Suprapubic skin (tissue), 4 donors: ENCODE results near the gene PSG1. TPM values are rescaled to one million over a fixed set of nuclear protein-coding genes. Genes with fewer than 3 reads are reported as not detected.
"Not testable (repeated sequence)": the region's sequence is repeated elsewhere in the genome, so short reads cannot be mapped to it uniquely, and the experiment has no call there.

Source experiments
- DNase-seq, 2 donors: peaks; one replicate each; pipeline ENCODE4 v3.0.0-alpha.2; 2019; ENCODE audit warnings: low spot score in 2 of 2
- H3K27ac ChIP-seq: fragments of 200-600 bp; sonication (generic); one replicate; pipeline ENCODE4 v1.5.1; 2019
- H3K27me3 ChIP-seq: fragments of 200-600 bp; sonication (generic); one replicate; pipeline ENCODE4 v1.5.1; 2019
- H3K36me3 ChIP-seq: fragments of 200-600 bp; sonication (generic); one replicate; pipeline ENCODE4 v1.5.1; 2019
- H3K4me1 ChIP-seq: fragments of 200-600 bp; sonication (generic); one replicate; pipeline ENCODE4 v1.5.1; 2019
- H3K4me3 ChIP-seq: fragments of 200-600 bp; sonication (generic); one replicate; pipeline ENCODE4 v1.5.1; 2019; ENCODE audit warnings: mild to moderate bottlenecking
- H3K9me3 ChIP-seq: fragments of 200-600 bp; sonication (generic); one replicate; pipeline ENCODE4 v1.5.1; 2019
- WGBS: methylation state at CpG from one replicate; pipeline ENCODE4 v1.1.5; 2018; 5-methylcytosine and 5-hydroxymethylcytosine counted together
- total RNA-seq, 4 donors: library from RNA; depleted of rRNA; stranded (reverse); fragments of >200 nt; gene quantifications; one replicate each; pipeline ENCODE4 v1.1.0, GENCODE V29; 2016
- TF ChIP-seq, protein P1 (sequence below), 2 donors: fragments of 200-600 bp in 1 of 2; fragments of 450-650 bp in 1 of 2; sonication (generic) in 1 of 2; IDR thresholded peaks; one replicate each; pipeline ENCODE4 v1.5.1; 2016 to 2019; ENCODE audit warnings: antibody characterized with exemption in 2 of 2, mild to moderate bottlenecking in 1 of 2, moderate library complexity in 1 of 2

PSG1 gene
- total RNA-seq, 4 donors from 2014 or later = not detected

DNA sequence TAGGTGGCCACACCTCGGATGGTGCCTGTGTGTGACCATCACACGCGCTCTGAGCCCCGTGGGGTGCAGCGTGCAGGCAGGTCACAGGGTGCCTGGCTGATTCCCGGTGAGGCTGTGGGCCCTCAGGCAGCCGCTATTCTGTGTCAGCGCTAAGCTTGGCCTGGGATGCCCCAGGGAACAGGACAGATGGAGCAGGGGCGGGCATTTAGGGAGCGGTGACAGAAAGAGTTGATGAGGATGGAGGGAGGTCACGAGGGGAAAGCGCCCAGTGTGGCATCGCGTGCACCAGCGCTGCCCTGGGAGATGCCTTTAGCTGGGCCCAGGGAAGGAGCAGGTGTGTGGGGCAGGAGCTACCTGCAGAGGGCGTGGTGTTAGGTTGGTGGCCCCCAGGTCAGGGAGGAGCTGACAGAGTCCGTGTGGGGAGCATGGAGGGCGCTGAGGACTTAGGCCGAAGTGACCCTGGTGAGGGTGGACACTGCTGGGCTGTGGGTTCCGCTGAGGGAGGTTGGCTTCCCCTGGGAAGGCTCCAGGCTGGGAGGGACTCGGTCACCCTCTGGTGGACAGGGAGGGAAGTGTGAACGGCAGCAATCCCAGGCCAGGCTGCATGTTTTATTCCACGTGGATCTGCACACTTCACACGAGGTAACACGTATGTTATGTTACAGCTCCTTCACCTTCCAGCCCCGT lies 39.7 kb upstream of the PSG1 start:
- H3K36me3 ChIP-seq, H3K4me1 ChIP-seq, H3K27me3 ChIP-seq, H3K4me3 ChIP-seq, H3K9me3 ChIP-seq, H3K27ac ChIP-seq: not testable (repeated sequence)
- 67% methylated on average over 21 of the region's 26 CpGs for WGBS
- peak in 1 of 2 donors; percentile 73 for DNase-seq
- TF ChIP-seq, protein P1, sequence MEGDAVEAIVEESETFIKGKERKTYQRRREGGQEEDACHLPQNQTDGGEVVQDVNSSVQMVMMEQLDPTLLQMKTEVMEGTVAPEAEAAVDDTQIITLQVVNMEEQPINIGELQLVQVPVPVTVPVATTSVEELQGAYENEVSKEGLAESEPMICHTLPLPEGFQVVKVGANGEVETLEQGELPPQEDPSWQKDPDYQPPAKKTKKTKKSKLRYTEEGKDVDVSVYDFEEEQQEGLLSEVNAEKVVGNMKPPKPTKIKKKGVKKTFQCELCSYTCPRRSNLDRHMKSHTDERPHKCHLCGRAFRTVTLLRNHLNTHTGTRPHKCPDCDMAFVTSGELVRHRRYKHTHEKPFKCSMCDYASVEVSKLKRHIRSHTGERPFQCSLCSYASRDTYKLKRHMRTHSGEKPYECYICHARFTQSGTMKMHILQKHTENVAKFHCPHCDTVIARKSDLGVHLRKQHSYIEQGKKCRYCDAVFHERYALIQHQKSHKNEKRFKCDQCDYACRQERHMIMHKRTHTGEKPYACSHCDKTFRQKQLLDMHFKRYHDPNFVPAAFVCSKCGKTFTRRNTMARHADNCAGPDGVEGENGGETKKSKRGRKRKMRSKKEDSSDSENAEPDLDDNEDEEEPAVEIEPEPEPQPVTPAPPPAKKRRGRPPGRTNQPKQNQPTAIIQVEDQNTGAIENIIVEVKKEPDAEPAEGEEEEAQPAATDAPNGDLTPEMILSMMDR (IDR thresholded peaks at IDR 0.05) = peak in 1 of 2 donors; percentile 7

DNA sequence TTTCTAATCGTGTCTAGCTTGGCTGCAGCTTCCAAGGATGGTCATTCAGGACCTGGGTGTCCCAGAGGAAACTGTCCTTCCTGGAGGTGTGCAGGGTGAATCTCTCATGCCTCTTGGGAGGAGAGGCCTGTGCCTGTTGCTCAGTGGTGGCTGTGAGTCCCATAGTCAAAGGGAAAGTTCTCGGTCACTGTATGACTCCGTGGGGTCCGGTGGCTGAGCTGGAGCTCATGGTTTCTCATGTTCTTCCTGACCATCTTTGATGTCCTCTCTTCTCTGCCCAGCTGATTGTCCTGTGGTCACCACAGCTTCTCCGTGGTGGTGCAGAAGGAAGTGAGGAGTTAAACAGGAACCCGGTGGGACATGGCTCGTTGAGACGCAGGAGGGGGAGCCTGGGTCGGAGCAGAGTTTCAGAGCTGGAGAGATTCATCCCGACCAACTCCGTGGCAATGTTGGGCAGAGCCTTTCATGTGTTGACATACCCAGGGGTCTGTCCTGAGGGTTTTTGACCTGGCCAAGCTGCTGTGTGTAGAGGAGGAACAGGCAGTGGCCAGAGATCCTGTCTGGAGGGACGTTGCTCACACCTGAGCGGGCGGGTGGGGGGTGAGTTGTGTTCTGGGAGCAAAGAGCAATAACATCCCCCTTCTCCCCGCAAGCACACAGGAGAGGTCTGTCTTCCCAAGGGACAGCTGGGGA lies 39.0 kb upstream of the PSG1 start:
- not testable (repeated sequence) for H3K36me3 ChIP-seq, H3K27me3 ChIP-seq, H3K9me3 ChIP-seq, H3K27ac ChIP-seq, H3K4me3 ChIP-seq, H3K4me1 ChIP-seq
- WGBS = 94% methylated on average over 13 of the region's 15 CpGs
- peak in 1 of 2 donors; percentile 73 for DNase-seq

DNA sequence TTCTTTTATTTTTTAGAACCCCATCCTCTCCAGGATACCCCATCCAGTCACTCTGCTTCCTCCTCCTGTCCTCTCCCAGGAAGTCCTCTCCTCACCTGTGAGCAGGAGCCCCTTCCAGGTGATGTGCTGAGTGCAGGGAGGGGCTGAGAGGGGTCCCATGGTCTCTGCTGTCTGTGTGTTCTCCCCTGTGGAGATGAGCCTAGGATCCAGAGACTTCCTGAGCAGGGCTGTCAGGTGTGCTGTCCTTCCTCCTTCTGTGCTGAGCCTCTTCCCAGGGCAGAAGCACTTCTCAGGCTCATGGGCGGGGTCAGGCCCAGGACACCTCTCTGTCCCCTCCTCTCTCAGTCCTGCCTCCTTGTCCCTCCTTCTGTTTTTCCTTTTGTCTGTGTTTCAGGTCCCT lies 38.1 kb upstream of the PSG1 start, which contains the start of gene PSG6:
Gene PSG6, minus strand, starts transcription at position 261 of the 400 bp plus-strand sequence. Its CDS starts 102 bp downstream, at position 159.
- H3K27me3 ChIP-seq, H3K27ac ChIP-seq, H3K4me1 ChIP-seq, H3K4me3 ChIP-seq, H3K36me3 ChIP-seq, H3K9me3 ChIP-seq: not testable (repeated sequence)
- 100% methylated on average over 1 of the region's 1 CpG for WGBS
- DNase-seq = peak in 1 of 2 donors; percentile 54

DNA sequence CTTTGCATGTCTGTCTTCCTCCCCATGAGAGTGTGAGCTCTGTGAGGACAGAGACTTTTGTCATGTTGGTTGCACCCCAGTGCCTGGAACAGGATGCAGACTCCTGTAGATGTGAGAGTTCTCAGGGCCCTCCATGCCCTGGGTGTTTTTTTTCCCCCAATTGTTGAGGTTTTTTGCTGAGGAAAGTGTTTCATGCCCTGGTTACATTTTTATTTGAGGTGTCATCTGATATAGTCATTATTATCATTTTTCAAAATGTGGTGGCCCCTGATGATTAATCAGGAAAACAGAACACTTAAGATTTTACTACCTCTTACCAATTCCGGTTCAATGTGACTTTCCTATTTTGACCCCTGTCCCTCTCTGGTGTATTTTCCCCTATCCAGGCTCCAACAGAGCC lies 37.4 kb upstream of the PSG1 start:
- H3K9me3 ChIP-seq, H3K27ac ChIP-seq: not testable (repeated sequence)
- WGBS = 100% methylated on average over 1 of the region's 1 CpG

DNA sequence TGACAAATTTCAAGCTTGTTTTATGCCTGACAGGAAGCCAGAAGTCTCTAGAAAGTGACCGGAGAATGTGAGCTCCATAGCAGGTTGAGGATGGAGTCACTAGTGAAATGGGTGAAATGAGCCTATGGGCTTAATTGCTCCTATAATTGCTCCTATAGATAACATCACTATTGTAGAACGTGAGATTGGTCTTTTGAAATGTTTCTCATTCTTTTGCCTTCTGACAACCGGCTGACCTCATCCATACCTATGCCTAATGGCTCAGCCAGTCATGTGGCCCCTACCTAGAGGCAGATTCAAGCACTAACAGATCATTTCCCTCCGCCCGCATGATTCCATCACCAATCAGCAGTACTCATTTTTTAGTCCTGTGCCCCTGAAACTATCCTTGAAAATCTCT lies 34.0 kb upstream of the PSG1 start:
- not testable (repeated sequence) for H3K36me3 ChIP-seq, H3K9me3 ChIP-seq, H3K4me1 ChIP-seq, DNase-seq, H3K27ac ChIP-seq, H3K4me3 ChIP-seq, H3K27me3 ChIP-seq
- WGBS = 64% methylated on average over 5 of the region's 5 CpGs

More for the DNA sequence above, 37.4 kb upstream of the PSG1 start:
- H3K4me3 ChIP-seq, H3K4me1 ChIP-seq, H3K36me3 ChIP-seq, H3K27me3 ChIP-seq, DNase-seq: not testable (repeated sequence)

DNA sequence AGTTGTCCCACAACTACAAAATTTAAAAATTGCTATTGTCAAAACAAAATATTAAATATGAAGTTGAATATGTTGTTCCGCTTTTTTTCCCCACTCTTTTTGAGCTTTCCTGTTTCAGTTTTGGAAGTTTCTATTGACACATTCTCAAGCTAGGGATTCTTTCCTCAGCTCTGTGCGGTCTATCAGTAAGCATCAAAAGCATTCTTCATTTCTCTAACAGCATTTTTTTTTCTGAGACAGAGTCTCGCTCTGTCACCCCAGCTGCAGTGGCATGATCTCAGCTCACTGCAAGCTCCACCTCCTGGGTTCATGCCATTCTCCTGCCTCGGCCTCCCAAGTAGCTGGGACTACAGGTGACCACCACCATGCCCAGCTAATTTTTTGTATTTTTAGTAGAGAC lies 33.4 kb upstream of the PSG1 start:
- H3K27ac ChIP-seq, H3K4me3 ChIP-seq, H3K9me3 ChIP-seq, H3K27me3 ChIP-seq, H3K36me3 ChIP-seq, H3K4me1 ChIP-seq, DNase-seq: not testable (repeated sequence)
- 80% methylated on average over 4 of the region's 4 CpGs for WGBS

DNA sequence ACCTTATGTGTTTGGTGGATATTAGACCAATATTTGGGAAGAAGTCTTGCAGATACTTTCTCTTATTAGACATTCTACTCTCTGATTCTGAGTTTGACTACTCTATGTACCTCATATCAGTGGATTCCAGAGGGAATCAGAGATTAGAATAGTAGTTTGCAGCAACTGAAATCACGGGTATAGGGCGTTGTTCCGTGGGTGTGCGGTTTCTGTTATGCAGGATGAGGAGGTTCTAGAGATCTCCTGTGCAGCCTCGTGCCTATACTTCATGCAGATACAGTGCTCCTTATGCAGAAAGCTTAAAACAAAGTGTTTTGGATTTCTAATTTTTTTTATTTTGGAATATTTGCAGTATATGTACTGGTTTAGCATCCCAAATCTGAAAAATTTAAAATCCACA lies 32.2 kb upstream of the PSG1 start:
- H3K4me1 ChIP-seq, H3K27me3 ChIP-seq, H3K4me3 ChIP-seq, H3K36me3 ChIP-seq, H3K27ac ChIP-seq, DNase-seq, H3K9me3 ChIP-seq: not testable (repeated sequence)
- 90% methylated on average over 5 of the region's 5 CpGs for WGBS

DNA sequence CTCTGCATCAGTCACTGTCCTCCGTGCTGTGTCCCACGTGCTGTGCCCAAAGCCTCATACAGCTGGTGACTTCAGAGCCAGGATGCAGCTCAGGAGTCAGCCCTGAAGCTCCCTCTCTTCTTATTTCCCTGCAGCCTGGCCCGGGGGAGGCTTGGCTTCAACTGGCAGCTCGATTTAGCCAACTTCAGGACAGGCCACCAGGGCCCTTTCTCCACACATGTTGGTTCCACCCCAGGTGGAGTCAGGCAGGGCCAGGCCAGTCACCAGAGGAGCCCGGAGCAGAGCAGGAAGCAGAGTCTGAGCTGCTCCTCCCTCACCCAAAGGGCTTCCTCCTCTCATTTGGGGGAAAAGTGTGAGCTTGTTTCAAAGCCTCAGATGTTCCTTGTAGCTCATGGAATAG lies 26.6 kb upstream of the PSG1 start:
- peak in 1 of 2 donors; percentile 52 for DNase-seq
- 79% methylated on average over 4 of the region's 5 CpGs for WGBS
- not testable (repeated sequence) for H3K27me3 ChIP-seq, H3K4me3 ChIP-seq, H3K9me3 ChIP-seq, H3K27ac ChIP-seq, H3K36me3 ChIP-seq, H3K4me1 ChIP-seq

DNA sequence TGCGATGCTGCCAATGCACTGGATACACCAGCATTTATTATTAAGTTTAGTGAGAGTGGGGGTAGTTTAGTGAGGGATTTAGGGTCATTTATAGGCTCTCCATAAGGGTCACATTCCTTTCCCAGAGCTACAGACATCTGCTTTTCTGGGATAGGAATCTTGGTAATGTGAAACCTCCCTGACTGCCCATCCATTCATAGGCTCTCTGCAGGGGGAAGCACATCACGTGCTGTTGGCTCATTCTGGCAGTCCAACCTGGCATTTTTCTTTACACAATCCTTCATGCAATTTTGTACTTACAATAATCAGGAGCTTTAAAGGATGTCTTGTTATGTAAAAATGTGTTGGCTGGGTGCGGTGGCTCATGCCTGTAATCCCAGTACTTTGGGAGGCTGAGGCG lies 21.0 kb upstream of the PSG1 start:
- H3K4me1 ChIP-seq, H3K27me3 ChIP-seq, H3K9me3 ChIP-seq, H3K27ac ChIP-seq, H3K4me3 ChIP-seq, DNase-seq, H3K36me3 ChIP-seq: not testable (repeated sequence)
- 86% methylated on average over 4 of the region's 4 CpGs for WGBS

DNA sequence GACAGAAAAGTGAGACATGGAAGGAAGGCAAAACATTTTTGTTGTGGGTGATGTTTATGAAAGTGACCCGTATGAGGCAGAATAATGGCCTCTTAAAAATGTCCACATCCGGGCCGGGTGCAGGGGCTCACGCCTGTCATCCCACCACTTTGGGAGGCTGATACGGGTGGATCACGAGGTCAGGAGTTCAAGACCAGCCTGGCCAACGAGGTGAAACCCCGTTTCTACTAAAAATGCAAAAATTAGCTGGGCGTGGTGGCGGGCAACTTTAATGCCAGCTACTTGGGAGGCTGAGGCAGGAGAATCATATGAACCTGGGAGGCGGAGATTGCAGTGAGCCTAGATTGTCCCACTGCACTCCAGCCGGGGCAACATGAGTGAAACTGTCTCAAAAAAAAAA lies 20.2 kb upstream of the PSG1 start:
- 83% methylated on average over 12 of the region's 12 CpGs for WGBS
- H3K4me1 ChIP-seq, H3K27me3 ChIP-seq, H3K36me3 ChIP-seq, H3K4me3 ChIP-seq, H3K27ac ChIP-seq, H3K9me3 ChIP-seq: not testable (repeated sequence)
- DNase-seq = peak in 1 of 2 donors; percentile 66

DNA sequence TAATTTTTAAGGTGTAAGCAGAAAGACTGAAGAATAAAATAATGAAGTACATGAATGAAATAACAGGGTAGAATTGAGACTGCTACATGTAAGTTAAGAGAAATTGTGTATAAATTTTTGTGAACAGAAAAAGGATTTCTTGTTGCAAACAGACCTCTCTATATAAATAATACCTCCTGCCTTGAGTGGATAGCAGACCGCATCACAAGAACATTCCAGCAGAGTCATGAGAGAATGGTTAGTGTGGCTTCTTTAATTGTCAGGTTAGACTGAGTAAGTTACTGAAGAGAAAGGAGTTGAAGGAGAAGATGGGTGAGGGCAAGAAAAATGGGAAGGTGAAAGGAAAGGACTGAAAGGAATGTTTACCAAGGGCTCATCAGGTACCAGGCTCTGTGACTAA lies 19.6 kb upstream of the PSG1 start:
- not testable (repeated sequence) for H3K4me3 ChIP-seq, H3K36me3 ChIP-seq, H3K4me1 ChIP-seq, DNase-seq, H3K9me3 ChIP-seq, H3K27ac ChIP-seq, H3K27me3 ChIP-seq
- WGBS = 91% methylated on average over 1 of the region's 1 CpG

DNA sequence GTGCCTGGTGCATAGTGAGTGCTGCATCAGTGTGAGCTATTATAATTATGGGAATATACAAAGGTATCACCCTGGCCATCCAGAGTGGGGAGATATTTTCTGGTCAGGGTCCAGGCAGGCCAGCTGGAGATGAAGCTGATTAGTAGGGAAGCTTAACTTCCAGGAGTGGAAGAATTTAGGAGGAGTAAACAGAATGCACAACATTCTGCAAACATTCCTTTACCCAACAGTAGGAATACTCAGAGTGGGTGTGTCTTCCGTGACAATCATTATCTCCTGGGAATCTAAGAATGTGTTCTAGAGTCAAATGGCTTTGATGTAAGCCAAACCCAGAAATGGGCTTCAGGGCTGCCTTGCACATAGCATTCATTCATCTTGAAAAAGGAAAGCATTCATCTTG lies 19.1 kb upstream of the PSG1 start:
- WGBS = 21% methylated on average over 1 of the region's 1 CpG
- H3K27ac ChIP-seq, H3K4me3 ChIP-seq, H3K9me3 ChIP-seq, DNase-seq, H3K27me3 ChIP-seq, H3K36me3 ChIP-seq, H3K4me1 ChIP-seq: not testable (repeated sequence)

DNA sequence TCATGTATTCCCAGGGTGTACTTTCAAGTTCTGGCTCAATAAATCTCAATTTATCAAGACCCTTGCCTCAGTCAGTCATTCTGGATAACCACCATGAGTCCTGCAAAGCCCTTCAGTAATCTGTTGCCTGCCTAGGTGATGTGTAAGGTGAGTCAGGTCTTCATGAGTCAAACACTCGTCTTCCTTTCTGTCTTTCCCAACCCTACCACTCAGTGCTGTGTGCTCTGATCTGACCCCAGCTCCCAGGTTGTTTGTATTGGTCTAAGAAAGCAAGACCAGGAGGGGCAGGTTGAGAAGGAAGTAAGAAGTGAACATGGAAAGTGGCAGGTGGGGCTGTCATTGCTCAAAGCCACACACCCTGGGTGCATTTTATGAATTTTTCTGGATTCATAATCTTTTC lies 18.2 kb upstream of the PSG1 start:
- H3K27me3 ChIP-seq, H3K36me3 ChIP-seq, H3K4me1 ChIP-seq, H3K4me3 ChIP-seq, H3K9me3 ChIP-seq, DNase-seq, H3K27ac ChIP-seq: not testable (repeated sequence)
- 19% methylated on average over 1 of the region's 1 CpG for WGBS
